PC-9 (cell line): ENCODE measurements around the gene SPECC1L.

Source experiments
- CTCF ChIP-seq: fragments of 200-600 bp; sonication (generic); conservative IDR thresholded peaks from 2 replicates; pipeline ENCODE4 v1.6.1; 2017; ENCODE audit warnings: mixed run types, antibody characterized with exemption, mild to moderate bottlenecking, moderate library complexity
- EZH2 ChIP-seq: fragments of 200-600 bp; sonication (generic); IDR thresholded peaks from 2 replicates; pipeline ENCODE4 v1.8.0; 2017; ENCODE audit warnings: antibody characterized with exemption, low read depth

GRCh38 chr22:24424001-24424900 lies 153.6 kb downstream of the SPECC1L start:
- TF ChIP-seq CTCF (no peak), EZH2 (no peak; the same call in 1 of the 2 replicates)
